Trophoblast cell (in vitro differentiated cells and primary cell): ENCODE results near the gene TPM1.

Experiments used
- DNase-seq, 2 donors: peaks; one replicate each; pipeline ENCODE4 v3.0.0-alpha.2; 2016
- H2AFZ ChIP-seq: 2 replicates; pipeline ENCODE4 v1.6.1; 2013; ENCODE audit warnings: low read length, moderate library complexity, mild to moderate bottlenecking; ENCODE audit not compliant: insufficient read depth, poor library complexity
- H2AK5ac ChIP-seq: 2 replicates; pipeline ENCODE4 v1.6.1; 2013; ENCODE audit warnings: mild to moderate bottlenecking, low read length
- H2BK120ac ChIP-seq: 2 replicates; pipeline ENCODE4 v1.6.1; 2013; ENCODE audit warnings: low read length, mild to moderate bottlenecking, moderate library complexity; ENCODE audit not compliant: insufficient read depth, poor library complexity
- H2BK12ac ChIP-seq: 2 replicates; pipeline ENCODE4 v1.6.1; 2013; ENCODE audit warnings: mild to moderate bottlenecking, low read length, moderate library complexity
- H2BK5ac ChIP-seq: 2 replicates; pipeline ENCODE4 v1.6.1; 2013; ENCODE audit warnings: low read length, low read depth, moderate library complexity, mild to moderate bottlenecking; ENCODE audit not compliant: poor library complexity
- H3K14ac ChIP-seq: 2 replicates; pipeline ENCODE4 v1.6.1; 2013; ENCODE audit warnings: mild to moderate bottlenecking, low read length
- H3K18ac ChIP-seq: 2 replicates; pipeline ENCODE4 v1.6.1; 2013; ENCODE audit warnings: mild to moderate bottlenecking, low read length
- H3K23ac ChIP-seq: 2 replicates; pipeline ENCODE4 v1.6.1; 2013; ENCODE audit warnings: low read length
- H3K27ac ChIP-seq: 2 replicates; pipeline ENCODE4 v1.5.1; 2013; ENCODE audit warnings: low read depth, mild to moderate bottlenecking, inconsistent platforms, low read length, moderate library complexity
- H3K27me3 ChIP-seq: 2 replicates; pipeline ENCODE4 v1.6.1; 2013; ENCODE audit warnings: inconsistent platforms, mild to moderate bottlenecking, low read length, moderate library complexity; ENCODE audit not compliant: insufficient read depth
- H3K36me3 ChIP-seq, 2 experiments: 1 replicate in 1 of 2; 2 replicates in 1 of 2; pipeline ENCODE4 v1.6.1; 2013; ENCODE audit warnings: low read length in 2 of 2, mild to moderate bottlenecking in 2 of 2, moderate library complexity in 1 of 2; ENCODE audit not compliant: insufficient read depth in 2 of 2, control insufficient read depth in 1 of 2
- H3K4ac ChIP-seq: 2 replicates; pipeline ENCODE4 v1.6.1; 2013; ENCODE audit warnings: low read depth, mild to moderate bottlenecking, low read length, moderate library complexity
- H3K4me1 ChIP-seq, 2 experiments: 1 replicate in 1 of 2; 2 replicates in 1 of 2; pipeline ENCODE4 v1.6.1; 2013; ENCODE audit warnings: low read length in 2 of 2, mild to moderate bottlenecking in 2 of 2, moderate library complexity in 1 of 2; ENCODE audit not compliant: insufficient read depth in 2 of 2, control insufficient read depth in 1 of 2
- H3K4me2 ChIP-seq: 2 replicates; pipeline ENCODE4 v1.6.1; 2013; ENCODE audit warnings: inconsistent platforms, mild to moderate bottlenecking, low read length, moderate library complexity
- H3K4me3 ChIP-seq: 2 replicates; pipeline ENCODE4 v1.5.1; 2013; ENCODE audit warnings: mild to moderate bottlenecking, low read depth, low read length, inconsistent platforms
- H3K79me1 ChIP-seq: one replicate; pipeline ENCODE4 v1.6.1; 2013; ENCODE audit warnings: low read length
- H3K79me2 ChIP-seq: 2 replicates; pipeline ENCODE4 v1.6.1; 2013; ENCODE audit warnings: low read length, mild to moderate bottlenecking; ENCODE audit not compliant: control insufficient read depth, insufficient read depth, poor library complexity
- H3K9ac ChIP-seq: 2 replicates; pipeline ENCODE4 v1.6.1; 2013; ENCODE audit warnings: mild to moderate bottlenecking, low read length
- H3K9me3 ChIP-seq: 2 replicates; pipeline ENCODE4 v1.6.1; 2013; ENCODE audit warnings: low read depth, mild to moderate bottlenecking, control low read depth, inconsistent platforms, low read length; ENCODE audit not compliant: insufficient read depth
- H4K12ac ChIP-seq: 2 replicates; pipeline ENCODE4 v1.6.1; 2013; ENCODE audit warnings: low read depth, mild to moderate bottlenecking, low read length, moderate library complexity
- H4K8ac ChIP-seq: 2 replicates; pipeline ENCODE4 v1.6.1; 2013; ENCODE audit warnings: low read depth, mild to moderate bottlenecking, low read length, moderate library complexity
- H4K91ac ChIP-seq: one replicate; pipeline ENCODE4 v1.6.1; 2013; ENCODE audit warnings: low read depth, mild to moderate bottlenecking, low read length, moderate library complexity
- whole genome bisulfite sequencing: extraction: QIAGEN DNeasy Blood & Tissue Kit; methylation state at CpG from one replicate; pipeline ENCODE4 v1.1.7; 2013; ENCODE audit warnings: missing lambda C conversion rate; ENCODE audit not compliant: insufficient read length, insufficient coverage; ENCODE audit errors: extremely low coverage; 5-methylcytosine and 5-hydroxymethylcytosine counted together

The TPM1 gene

DNA sequence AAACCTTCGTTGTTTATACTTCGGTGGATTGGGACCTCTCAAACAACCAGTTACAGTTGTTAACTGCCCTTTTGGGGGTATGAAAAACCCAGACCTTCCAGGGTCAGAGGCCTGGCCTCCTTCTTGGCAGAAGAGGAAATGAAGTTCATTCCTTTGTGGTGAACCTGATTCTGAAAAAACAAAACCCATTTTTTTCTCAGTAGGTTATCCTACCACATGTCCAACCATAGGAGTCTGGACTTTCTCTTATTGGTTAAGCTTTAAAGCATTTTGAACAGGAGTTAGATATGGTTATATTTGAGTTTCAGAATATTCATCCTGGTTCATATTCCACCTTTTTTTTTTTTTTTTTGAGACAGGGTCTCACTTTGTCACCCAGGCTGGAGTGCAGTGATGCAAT lies 71.9 kb downstream of the TPM1 start:
- no peak overlapping the region for H3K4me2 ChIP-seq
- no peaks in the 10 kb centered on the region for H3K79me2 ChIP-seq
- no peak overlapping the region for H3K27ac ChIP-seq
- H4K8ac ChIP-seq: no peak overlapping the region
- no peak overlapping the region for H3K23ac ChIP-seq
- no peaks in the 10 kb centered on the region for H3K79me1 ChIP-seq
- H3K18ac ChIP-seq: no peak overlapping the region
- H3K27me3 ChIP-seq: no peaks in the 10 kb centered on the region
- H4K91ac ChIP-seq: no peak overlapping the region
- H3K14ac ChIP-seq: no peak overlapping the region
- H4K12ac ChIP-seq: no peak overlapping the region
- no peak overlapping the region for H2BK5ac ChIP-seq
- no peak overlapping the region for H3K9ac ChIP-seq
- H3K4me3 ChIP-seq: no peak overlapping the region
- WGBS: no CpG with 5 or more reads among the region's 2 CpGs
- H2AFZ ChIP-seq: no peak overlapping the region
- DNase-seq: no peak
- H3K9me3 ChIP-seq: peaks cover 2% of the 10 kb centered on the region
- H2BK12ac ChIP-seq: no peak overlapping the region
- H3K4me1 ChIP-seq: peaks cover 4 to 8% of the 10 kb centered on the region in 2 experiments
- no peaks in the 10 kb centered on the region for H3K36me3 ChIP-seq
- H2AK5ac ChIP-seq: no peak overlapping the region
- no peak overlapping the region for H3K4ac ChIP-seq
- no peak overlapping the region for H2BK120ac ChIP-seq
